ENCODE data around the gene PTPRE.

DNA sequence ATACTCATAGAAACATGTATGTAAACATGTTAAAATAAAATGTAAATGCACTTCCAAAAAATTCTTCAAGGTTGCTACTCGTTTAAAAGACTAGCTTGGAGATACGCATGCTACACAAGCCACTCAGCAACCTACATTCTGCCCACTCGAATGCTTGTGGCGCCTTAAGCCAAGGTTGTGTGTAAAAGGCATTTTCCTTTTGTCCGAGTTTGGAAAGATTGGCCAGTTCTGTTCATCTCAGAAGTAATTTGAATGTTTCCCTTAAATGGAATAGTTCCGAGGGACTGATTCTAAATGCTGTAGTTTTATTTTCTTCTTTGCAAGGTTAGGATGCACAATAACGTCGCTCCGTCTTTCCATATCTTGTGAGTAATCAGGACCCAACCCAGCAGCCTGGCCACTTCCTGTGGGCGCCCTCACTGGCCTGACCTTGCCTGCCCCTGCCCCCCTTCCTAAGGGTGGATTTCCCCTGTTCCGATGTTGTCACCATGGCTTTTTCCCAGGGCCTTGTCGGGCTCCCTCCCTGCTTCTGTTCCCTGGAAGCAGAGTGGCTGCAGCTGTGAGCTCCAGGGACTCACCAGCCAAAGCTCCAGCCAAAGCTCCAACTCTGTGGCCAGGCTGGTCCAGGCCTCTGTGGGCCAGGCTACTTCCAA lies 70.6 kb downstream of the PTPRE start:
- no peak for TF ChIP-seq POLR2AphosphoS5 (IDR thresholded peaks at IDR 0.05; ENCODE audit: low read depth, low read length)
- TF ChIP-seq TAF1 (IDR thresholded peaks at IDR 0.05; ENCODE audit: borderline replicate concordance, low read depth, low read length): no peak
- no peak for TF ChIP-seq POLR2A (IDR thresholded peaks at IDR 0.05; ENCODE audit: low read depth, low read length)
